ENCODE measurements around the gene PELI3.

Gene PELI3

DNA sequence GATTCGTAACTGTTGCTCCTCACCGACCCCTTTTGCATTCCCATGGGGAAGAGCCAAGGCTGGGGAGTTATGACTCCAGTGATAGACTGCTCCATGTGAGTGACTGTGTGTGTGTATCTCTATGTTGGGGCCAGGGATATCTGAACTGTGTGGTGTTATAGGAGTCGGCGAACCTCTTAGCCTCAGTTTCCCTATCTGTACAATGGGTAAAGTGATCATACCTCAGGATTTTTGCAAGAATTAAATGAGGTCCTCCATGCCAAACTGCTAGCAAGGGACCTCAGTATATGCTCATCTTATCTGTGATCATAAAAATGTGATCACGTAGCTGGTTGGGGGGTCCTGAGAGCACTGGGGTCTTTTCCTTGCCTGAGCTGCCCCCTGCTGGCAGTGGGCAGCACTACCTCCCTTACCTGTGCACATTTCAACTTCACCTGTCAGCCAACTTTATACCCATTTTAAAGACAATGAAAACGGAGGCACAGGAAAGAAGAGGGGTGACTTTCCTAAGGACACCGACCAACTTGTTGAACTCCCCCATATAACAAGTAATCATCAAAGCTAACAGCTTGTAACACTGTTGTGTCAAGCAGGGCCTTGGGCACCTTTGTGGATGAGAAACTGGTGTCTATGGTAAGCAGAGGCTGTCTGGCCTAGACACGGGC is 12.2 kb downstream of the PELI3 start:
- H3K36me3 Mint-ChIP-seq, result no peaks in the 10 kb centered on the region
- peak overlapping the region; percentile 35 for H3K27ac Mint-ChIP-seq
- H3K4me1 Mint-ChIP-seq, result peaks cover 21% of the 10 kb centered on the region
- peak overlapping the region; percentile 92 for H3K4me3 Mint-ChIP-seq
- no peaks in the 10 kb centered on the region for H3K9me3 Mint-ChIP-seq
- no peaks in the 10 kb centered on the region for H3K27me3 Mint-ChIP-seq

DNA sequence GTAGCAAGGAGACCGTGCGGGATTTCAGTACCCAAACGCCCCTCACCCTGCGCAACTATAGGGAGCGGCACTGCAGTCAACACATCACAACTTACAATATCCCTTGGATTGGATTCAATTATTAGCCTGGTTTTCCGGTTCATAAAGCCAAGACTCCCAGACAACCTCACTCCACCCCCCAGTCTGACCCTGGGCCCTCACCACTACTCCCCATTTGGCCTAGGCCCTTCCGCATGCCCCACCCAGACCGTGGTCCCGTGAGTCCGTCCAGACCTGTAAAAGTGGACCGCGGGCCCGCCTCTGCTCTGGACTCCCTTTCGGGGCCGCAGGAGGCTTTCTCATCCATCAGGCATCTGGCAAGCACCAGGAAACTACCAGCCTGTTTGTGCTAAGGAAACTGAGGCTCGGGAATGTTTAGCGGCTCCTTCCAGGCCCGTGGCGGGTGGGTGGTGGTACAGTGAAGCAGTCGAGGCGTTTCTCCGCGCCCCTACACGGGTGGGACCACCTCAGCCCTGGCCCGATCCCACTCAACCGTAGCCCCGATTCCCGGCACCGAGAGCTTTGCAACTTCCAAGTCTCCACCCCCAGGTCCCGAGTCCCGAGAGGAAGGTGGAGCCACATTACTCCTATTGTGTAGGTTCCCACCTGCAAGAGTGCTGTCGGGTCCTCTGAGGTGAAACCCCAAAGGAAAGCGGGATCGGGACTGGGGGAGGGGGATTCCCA is 12.8 kb downstream of the PELI3 start:
- H3K27ac Mint-ChIP-seq, result peak overlapping the region; percentile 70
- H3K9me3 Mint-ChIP-seq, result no peaks in the 10 kb centered on the region
- H3K4me1 Mint-ChIP-seq, result peaks cover 21% of the 10 kb centered on the region
- peak overlapping the region; percentile 92 for H3K4me3 Mint-ChIP-seq
- no peaks in the 10 kb centered on the region for H3K36me3 Mint-ChIP-seq
- H3K27me3 Mint-ChIP-seq, result no peaks in the 10 kb centered on the region

DNA sequence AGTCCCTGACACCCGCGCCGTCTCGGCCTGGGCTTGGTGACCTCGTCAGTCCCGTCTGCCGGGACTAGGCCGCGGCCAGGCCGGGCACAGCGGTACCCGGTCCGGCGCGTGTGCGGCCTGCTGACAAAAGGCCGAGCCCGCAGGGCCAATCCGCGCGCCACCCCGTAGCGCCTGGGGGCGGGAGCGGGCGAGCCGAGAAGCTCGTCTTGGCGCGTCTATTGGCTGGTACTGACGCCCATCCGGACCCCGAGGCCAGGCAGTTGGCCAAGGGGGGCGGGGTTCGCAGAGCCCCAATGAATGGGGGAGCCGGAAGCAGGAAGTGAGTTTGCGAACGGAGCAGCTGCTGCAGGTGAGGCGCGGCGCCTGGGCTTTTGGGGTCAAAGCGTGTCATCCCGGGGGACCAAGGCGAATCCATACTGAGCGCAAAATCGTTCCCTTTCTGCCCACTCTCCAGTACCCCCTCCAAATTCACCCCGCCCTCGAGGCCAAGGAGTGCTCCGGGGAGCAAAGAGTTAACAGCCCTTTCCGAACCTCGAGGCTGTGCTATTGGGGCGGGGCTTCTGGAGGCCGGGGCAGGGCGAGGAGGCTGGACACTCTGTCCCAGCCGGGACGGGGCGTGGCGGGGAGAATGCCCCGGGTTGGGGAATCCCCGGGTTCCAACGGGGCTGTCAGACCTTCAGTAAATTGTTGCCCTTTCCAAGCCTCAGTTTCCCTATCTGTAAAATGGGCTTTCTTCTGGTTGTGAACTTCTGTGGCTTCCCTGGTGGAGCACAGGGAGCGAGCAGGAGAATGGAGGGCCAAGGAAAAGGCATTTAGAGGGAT is 13.6 kb downstream of the PELI3 start, which contains the start of gene DPP3:
Gene DPP3 (plus strand): TSS at position 318 of the 822 bp plus-strand sequence. CDS start 1,767 bp downstream, outside the sequence.
- H3K4me3 Mint-ChIP-seq, result peak within 1 kb of the TSS; percentile 92
- no peaks in the 10 kb centered on the region for H3K9me3 Mint-ChIP-seq
- H3K27me3 Mint-ChIP-seq, result no peaks in the 10 kb centered on the region
- H3K36me3 Mint-ChIP-seq, result no peaks in the 10 kb centered on the region
- H3K27ac Mint-ChIP-seq, result peak within 1 kb of the TSS; percentile 88
- H3K4me1 Mint-ChIP-seq, result peaks cover 21% of the 10 kb centered on the region

DNA sequence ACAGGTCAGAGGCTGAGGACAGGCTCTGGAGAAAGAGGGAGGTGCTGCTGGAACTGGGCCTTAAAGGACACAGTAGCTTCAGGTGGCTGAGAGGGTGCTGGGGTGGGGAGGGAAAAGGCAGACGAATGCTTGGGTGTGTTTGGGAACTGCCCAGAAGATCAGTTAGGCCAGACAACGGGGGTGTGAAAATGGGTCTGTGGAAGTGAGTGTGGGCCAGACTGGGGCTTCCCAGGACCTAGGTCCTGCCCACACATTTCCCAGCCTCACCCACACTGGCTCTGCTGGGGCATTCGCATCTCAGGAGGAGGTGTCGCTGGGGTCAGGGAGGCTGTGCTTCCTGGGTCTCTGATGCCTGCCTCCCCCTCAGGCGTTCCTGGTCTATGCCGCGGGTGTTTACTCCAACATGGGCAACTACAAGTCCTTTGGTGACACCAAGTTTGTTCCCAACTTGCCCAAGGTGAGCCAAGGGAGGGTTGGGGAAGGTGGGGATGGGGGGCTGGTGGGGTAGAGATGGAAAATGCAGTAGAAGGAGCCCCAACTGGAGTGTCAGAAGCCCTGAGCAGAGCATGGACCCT is 18.2 kb downstream of the PELI3 start:
- no peak overlapping the region for H3K27ac Mint-ChIP-seq
- no peaks in the 10 kb centered on the region for H3K9me3 Mint-ChIP-seq
- H3K27me3 Mint-ChIP-seq, result no peaks in the 10 kb centered on the region
- no peaks in the 10 kb centered on the region for H3K36me3 Mint-ChIP-seq
- H3K4me3 Mint-ChIP-seq, result no peak overlapping the region
- H3K4me1 Mint-ChIP-seq, result peaks cover 10% of the 10 kb centered on the region

- H3K9me3 Mint-ChIP-seq, result no peaks in the 10 kb centered on the region
- H3K36me3 Mint-ChIP-seq, result peaks cover 2% of the 10 kb centered on the region
- H3K27ac Mint-ChIP-seq, result no peak overlapping the region
- no peaks in the 10 kb centered on the region for H3K27me3 Mint-ChIP-seq
- H3K4me3 Mint-ChIP-seq, result no peak overlapping the region
- no peaks in the 10 kb centered on the region for H3K4me1 Mint-ChIP-seq
Measured at GRCh38 chr11:66488957-66489356, 22.3 kb downstream of the PELI3 start.

DNA sequence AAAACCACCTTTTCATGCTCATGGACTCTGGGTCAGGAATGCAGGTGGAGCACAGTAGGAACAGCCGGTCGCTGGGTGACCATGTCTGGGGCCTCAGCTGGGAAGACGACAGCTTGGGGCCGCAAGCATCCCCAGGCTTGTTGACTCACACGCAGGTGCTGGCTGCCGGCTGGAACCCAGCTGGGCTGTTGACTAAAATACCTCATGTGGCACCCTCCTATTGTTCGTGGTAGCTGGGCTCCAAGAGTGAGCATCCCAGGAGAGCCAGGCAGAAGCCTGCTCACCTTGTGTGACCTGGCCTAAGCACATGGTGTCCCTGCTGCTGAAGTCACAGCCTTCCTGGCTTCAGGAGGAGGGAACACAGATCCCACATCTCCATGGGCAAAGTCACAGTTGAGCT is 22.9 kb downstream of the PELI3 start:
- no peak overlapping the region for H3K27ac Mint-ChIP-seq
- no peak overlapping the region for H3K4me3 Mint-ChIP-seq
- H3K36me3 Mint-ChIP-seq, result peaks cover 2% of the 10 kb centered on the region
- no peaks in the 10 kb centered on the region for H3K27me3 Mint-ChIP-seq
- H3K4me1 Mint-ChIP-seq, result no peaks in the 10 kb centered on the region
- H3K9me3 Mint-ChIP-seq, result no peaks in the 10 kb centered on the region

DNA sequence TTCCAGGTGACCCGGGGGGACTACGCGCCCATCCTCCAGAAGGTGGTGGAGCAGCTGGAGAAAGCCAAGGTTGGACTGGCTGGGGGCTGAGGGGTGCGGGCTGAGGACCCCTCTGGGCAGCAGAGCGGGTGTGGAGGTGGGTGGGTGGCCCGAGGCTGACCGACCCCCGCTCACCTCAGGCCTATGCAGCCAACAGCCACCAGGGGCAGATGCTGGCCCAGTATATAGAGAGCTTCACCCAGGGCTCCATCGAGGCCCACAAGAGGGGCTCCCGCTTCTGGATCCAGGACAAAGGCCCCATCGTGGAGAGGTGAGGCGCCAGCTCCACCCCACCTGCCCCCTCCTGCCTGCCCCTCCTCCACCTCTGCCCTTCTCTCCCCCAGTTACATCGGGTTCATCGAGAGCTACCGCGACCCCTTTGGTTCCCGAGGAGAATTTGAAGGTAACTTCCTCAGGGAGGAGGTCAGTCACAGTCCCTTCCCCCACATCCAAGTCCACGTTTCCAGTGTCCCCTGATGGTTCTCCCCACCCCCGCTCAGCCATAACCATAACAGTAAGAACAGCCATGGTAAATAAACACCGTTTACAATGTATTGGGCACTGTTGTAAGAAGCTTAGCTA is 24.7 kb downstream of the PELI3 start:
- Mint-ChIP-seq H3K4me1 (no peaks in the 10 kb centered on the region), H3K27ac (no peak overlapping the region), H3K4me3 (no peak overlapping the region), H3K27me3 (no peaks in the 10 kb centered on the region), H3K9me3 (no peaks in the 10 kb centered on the region), H3K36me3 (peaks cover 4% of the 10 kb centered on the region)

- Mint-ChIP-seq H3K27ac (no peak overlapping the region), H3K4me1 (no peaks in the 10 kb centered on the region), H3K9me3 (no peaks in the 10 kb centered on the region), H3K4me3 (no peak overlapping the region), H3K27me3 (no peaks in the 10 kb centered on the region), H3K36me3 (peaks cover 7% of the 10 kb centered on the region)
Measured at GRCh38 chr11:66492161-66492865, 25.6 kb downstream of the PELI3 start.

DNA sequence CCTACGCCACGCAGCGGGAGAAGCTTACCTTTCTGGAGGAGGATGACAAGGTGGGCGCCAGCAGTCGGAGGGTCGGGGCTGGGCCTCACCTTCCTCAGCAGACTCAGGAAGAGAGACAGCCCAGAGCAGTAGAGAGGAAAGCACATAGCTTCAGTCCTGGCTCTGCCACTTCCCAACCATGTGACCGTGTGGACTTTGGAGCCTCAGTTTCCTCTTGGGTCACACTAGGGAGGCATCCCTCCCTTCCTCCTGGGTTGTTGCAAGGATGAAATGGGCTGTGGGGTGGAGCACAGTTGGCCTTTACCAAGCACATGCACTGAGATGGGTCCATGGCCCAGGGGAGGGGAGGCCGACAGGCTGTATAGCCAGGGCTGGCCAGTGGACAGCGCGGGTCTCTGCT is 26.4 kb downstream of the PELI3 start:
- H3K27ac Mint-ChIP-seq, result no peak overlapping the region
- H3K4me3 Mint-ChIP-seq, result no peak overlapping the region
- H3K9me3 Mint-ChIP-seq, result no peaks in the 10 kb centered on the region
- no peaks in the 10 kb centered on the region for H3K4me1 Mint-ChIP-seq
- no peaks in the 10 kb centered on the region for H3K27me3 Mint-ChIP-seq
- H3K36me3 Mint-ChIP-seq, result peaks cover 7% of the 10 kb centered on the region

DNA sequence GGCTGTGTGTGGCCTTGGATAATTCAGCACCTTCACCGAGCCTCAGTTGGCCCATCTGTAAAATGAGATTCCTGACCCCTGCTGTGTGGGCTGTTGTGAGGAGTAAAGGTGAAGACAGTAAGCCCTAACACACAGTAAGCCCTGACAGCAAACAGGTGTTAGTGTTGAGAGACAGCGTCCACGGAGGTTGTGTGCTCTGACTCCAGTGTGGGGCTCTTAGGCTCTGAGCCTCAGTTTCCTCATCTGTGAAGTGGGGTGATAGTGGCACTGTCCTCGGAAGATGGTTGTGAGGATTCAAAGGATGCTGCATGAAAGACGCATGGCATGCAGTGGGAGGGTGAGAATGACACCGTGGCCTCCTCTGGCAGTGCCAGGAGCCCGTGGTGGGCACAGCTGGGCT is 27.8 kb downstream of the PELI3 start:
- H3K9me3 Mint-ChIP-seq, result no peaks in the 10 kb centered on the region
- no peak overlapping the region for H3K27ac Mint-ChIP-seq
- H3K4me1 Mint-ChIP-seq, result no peaks in the 10 kb centered on the region
- no peak overlapping the region for H3K4me3 Mint-ChIP-seq
- H3K27me3 Mint-ChIP-seq, result no peaks in the 10 kb centered on the region
- H3K36me3 Mint-ChIP-seq, result peaks cover 7% of the 10 kb centered on the region

DNA sequence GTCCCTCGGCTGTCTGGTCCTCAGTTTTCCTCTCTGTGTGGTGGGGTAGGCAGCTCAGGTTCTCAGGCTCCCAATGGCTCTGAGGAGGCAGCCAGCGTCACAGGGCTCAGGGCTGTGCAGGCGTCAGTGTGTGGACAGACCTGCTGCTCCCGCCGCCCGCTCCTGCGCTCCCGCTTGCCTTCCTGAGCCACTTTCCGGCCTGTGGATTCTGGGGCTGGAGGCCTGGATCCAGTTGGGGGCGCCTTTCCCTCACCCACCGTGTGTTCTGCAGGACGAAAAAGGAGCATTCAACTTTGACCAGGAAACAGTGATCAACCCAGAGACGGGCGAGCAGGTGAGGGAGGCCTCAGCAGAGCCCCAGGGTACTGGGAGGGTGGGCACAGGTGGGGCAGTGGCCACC is 28.2 kb downstream of the PELI3 start:
- Mint-ChIP-seq H3K27me3 (no peaks in the 10 kb centered on the region), H3K4me3 (no peak overlapping the region), H3K4me1 (no peaks in the 10 kb centered on the region), H3K27ac (no peak overlapping the region), H3K36me3 (peaks cover 7% of the 10 kb centered on the region), H3K9me3 (no peaks in the 10 kb centered on the region)

- Mint-ChIP-seq H3K27ac (no peak overlapping the region), H3K9me3 (no peaks in the 10 kb centered on the region), H3K4me3 (no peak overlapping the region), H3K27me3 (no peaks in the 10 kb centered on the region), H3K4me1 (no peaks in the 10 kb centered on the region), H3K36me3 (peaks cover 7% of the 10 kb centered on the region)
Measured at GRCh38 chr11:66495401-66495854, 28.7 kb downstream of the PELI3 start.

DNA sequence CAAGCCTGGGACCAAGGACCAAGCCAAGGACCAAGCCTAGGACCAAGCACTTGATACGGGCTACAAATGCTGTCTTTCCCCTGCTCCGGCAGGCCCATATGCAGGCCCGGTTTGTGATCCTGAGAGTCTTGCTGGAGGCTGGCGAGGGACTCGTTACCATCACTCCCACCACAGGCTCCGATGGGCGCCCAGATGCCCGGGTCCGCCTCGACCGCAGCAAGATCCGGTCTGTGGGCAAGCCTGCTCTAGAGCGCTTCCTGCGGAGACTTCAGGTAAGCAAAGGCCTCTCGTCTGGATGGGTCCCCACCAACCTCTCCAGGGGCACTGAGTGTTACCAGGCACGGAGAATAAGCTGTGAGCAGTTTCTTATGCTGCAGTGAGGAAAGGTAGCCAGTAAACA is 30.5 kb downstream of the PELI3 start:
- no peaks in the 10 kb centered on the region for H3K4me1 Mint-ChIP-seq
- no peak overlapping the region for H3K27ac Mint-ChIP-seq
- no peaks in the 10 kb centered on the region for H3K9me3 Mint-ChIP-seq
- H3K27me3 Mint-ChIP-seq, result no peaks in the 10 kb centered on the region
- peaks cover 9% of the 10 kb centered on the region for H3K36me3 Mint-ChIP-seq
- H3K4me3 Mint-ChIP-seq, result no peak overlapping the region

- H3K27ac Mint-ChIP-seq, result no peak overlapping the region
- H3K27me3 Mint-ChIP-seq, result no peaks in the 10 kb centered on the region
- no peaks in the 10 kb centered on the region for H3K4me1 Mint-ChIP-seq
- no peaks in the 10 kb centered on the region for H3K9me3 Mint-ChIP-seq
- H3K36me3 Mint-ChIP-seq, result peaks cover 7% of the 10 kb centered on the region
- no peak overlapping the region for H3K4me3 Mint-ChIP-seq
Measured at GRCh38 chr11:66498506-66498905, 31.8 kb downstream of the PELI3 start.
